ENCODE measurements around the gene FOXP2.

FOXP2 gene

DNA sequence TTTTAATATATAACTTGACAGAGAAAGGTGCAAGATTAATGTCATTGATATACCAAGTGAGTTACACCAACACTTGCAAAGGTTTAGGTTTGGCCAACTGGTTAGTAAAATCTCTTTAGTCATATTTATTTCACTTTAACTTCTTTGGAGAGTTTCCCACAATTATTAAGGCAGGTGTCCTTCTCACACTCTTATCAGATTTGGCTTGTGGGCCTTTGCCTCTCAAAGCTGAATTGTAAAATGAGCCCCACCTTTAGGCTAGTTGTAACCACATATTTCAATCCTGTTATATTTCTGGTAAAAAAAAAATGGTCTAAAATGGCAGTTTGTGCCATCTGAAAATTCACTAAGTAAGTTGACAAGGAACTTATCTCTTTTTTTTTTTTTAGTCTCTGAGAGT lies 26.6 kb upstream of the FOXP2 start:
- in situ Hi-C loops (cut with MboI; ENCODE audit: low pct_unique_long_range_greater_than_20kb, low sequenced_read_pairs, unreplicated experiment) = no loop called here
- TF ChIP-seq, protein P1, sequence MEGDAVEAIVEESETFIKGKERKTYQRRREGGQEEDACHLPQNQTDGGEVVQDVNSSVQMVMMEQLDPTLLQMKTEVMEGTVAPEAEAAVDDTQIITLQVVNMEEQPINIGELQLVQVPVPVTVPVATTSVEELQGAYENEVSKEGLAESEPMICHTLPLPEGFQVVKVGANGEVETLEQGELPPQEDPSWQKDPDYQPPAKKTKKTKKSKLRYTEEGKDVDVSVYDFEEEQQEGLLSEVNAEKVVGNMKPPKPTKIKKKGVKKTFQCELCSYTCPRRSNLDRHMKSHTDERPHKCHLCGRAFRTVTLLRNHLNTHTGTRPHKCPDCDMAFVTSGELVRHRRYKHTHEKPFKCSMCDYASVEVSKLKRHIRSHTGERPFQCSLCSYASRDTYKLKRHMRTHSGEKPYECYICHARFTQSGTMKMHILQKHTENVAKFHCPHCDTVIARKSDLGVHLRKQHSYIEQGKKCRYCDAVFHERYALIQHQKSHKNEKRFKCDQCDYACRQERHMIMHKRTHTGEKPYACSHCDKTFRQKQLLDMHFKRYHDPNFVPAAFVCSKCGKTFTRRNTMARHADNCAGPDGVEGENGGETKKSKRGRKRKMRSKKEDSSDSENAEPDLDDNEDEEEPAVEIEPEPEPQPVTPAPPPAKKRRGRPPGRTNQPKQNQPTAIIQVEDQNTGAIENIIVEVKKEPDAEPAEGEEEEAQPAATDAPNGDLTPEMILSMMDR (IDR thresholded peaks at IDR 0.05; ENCODE audit: extremely low read depth, insufficient read depth, missing control alignments) = no peak

DNA sequence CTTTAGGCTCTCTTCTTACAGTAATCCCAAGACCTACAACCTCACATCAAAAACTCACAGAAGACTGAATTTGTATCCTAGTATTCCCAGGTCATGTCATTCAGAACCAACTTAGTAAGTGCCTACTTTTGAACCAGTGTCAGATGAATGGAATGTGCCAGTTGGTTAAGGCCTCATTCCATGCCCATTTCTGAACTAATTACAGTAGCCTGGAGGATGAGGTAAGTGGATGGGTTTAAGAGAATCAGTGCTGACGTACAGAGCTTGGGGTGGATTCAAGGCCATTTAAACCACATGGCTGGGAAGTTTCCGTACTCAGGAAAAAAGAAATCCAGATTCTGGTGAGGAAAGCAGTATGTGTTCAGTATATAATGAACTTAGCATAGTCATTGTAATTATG lies 21.9 kb upstream of the FOXP2 start:
- TF ChIP-seq, protein P1 (IDR thresholded peaks at IDR 0.05; ENCODE audit: extremely low read depth, insufficient read depth, missing control alignments) = no peak
- DNase-seq (ENCODE audit: low spot score) = no peak
- in situ Hi-C loops (cut with MboI; ENCODE audit: low pct_unique_long_range_greater_than_20kb, low sequenced_read_pairs, unreplicated experiment) = no loop called here

More for the DNA sequence above, 26.6 kb upstream of the FOXP2 start:
- DNase-seq (ENCODE audit: low spot score) = no peak

DNA sequence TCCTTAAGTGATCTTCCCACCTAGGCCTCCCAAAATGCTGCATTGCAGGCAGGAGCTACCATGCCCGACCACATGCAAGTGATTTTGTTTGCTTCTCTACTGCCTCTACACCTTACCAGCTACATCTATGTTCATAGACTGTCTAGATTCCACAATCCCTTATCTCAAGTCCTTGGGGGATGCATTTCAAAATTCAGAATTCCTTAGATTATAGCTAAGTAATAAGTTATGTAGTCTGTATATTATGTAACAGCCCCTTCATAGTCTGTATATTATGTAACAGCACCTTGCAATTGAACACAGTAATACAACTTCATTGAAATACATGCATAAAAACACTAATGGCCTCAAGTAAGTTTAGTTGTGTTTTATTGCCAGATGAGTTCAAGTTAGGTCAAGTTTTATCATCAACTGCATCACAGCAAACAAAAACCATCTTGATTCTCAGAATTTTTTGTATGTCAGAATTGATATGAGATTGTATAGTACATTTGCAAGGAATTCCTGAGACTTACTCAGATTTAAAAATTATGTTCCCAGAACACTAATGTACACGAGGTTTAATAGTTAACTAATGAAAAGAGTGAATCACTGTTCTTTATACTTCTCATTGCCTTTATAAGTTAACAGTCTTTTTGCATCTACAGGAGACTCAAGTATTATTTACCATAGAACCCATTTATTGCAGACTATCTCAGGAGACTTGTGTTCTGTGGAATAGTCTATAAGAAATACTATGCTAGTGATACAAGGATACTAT lies 11.6 kb upstream of the FOXP2 start:
- TF ChIP-seq, protein P1 (IDR thresholded peaks at IDR 0.05; ENCODE audit: extremely low read depth, insufficient read depth, missing control alignments) = no peak
- no peak for DNase-seq (ENCODE audit: low spot score)
- in situ Hi-C loops (cut with MboI; ENCODE audit: low pct_unique_long_range_greater_than_20kb, low sequenced_read_pairs, unreplicated experiment) = no loop called here

DNA sequence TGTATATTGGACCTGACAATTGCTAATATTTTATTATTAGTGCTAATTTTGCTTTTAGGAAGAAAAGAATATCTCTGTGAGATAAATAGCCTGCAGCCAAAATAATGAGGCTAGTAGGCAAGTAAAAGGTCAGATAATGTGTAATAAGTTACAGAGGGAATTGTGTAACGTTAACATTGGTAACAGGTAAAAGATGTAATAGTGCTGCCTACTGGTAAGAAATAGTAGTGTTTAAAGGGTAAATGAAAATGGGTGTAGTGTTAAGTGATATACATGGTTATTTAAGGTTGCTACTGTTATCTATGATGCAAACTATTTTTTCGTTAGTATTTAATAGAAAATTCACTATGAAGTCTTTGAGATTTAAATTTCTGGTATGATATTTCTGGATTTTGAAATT lies 9.2 kb upstream of the FOXP2 start:
- DNase-seq (ENCODE audit: low spot score) = no peak
- in situ Hi-C loops (cut with MboI; ENCODE audit: low pct_unique_long_range_greater_than_20kb, low sequenced_read_pairs, unreplicated experiment) = no loop called here
- TF ChIP-seq, protein P1 (IDR thresholded peaks at IDR 0.05; ENCODE audit: extremely low read depth, insufficient read depth, missing control alignments) = peak; percentile 16

DNA sequence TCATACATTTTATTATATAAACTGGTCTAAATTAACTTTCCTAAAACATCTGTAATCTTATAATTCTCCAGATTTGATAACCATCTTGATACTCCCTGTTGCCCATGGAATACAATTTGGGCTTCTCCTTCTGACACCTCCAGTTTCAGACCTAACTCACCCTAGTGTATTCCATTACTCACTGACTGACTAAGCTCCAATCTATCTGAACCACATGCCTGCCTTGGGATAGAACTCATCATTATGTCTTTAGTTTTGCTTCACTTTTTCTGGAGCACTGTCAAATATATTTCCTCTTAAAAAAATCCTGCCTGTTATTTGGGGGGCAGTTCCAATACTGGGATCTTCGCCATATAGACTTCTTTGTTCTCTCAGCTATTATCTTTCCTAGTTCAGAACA lies 4.9 kb upstream of the FOXP2 start:
- in situ Hi-C loops (cut with MboI; ENCODE audit: low pct_unique_long_range_greater_than_20kb, low sequenced_read_pairs, unreplicated experiment) = no loop called here
- TF ChIP-seq, protein P1 (IDR thresholded peaks at IDR 0.05; ENCODE audit: extremely low read depth, insufficient read depth, missing control alignments) = no peak
- DNase-seq (ENCODE audit: low spot score) = no peak

DNA sequence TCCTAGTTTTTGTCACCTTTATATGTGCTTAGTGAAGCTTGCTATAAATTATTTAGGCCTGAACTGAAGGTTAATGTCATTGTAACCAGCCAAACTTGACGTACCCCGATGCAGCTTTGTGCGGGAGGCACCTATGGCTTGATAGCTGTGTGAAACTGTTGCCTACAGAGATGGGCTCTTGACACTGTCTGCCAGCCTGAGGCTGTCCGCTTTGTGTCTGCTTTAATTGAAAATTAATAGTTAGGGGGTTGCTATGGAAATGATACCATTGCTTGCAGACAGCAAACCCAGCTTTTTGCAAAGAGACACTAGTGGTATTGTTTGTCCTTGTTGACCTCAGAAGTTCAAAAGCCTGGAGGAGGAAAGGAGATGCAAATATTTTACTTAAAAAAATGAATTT lies 2.1 kb upstream of the FOXP2 start:
- in situ Hi-C loops (cut with MboI; ENCODE audit: low pct_unique_long_range_greater_than_20kb, low sequenced_read_pairs, unreplicated experiment) = no loop called here
- TF ChIP-seq, protein P1 (IDR thresholded peaks at IDR 0.05; ENCODE audit: extremely low read depth, insufficient read depth, missing control alignments) = no peak
- DNase-seq (ENCODE audit: low spot score) = no peak

All from GM13977 (cell line).